ENCODE results near the gene UBE2V1.

The UBE2V1 gene

DNA sequence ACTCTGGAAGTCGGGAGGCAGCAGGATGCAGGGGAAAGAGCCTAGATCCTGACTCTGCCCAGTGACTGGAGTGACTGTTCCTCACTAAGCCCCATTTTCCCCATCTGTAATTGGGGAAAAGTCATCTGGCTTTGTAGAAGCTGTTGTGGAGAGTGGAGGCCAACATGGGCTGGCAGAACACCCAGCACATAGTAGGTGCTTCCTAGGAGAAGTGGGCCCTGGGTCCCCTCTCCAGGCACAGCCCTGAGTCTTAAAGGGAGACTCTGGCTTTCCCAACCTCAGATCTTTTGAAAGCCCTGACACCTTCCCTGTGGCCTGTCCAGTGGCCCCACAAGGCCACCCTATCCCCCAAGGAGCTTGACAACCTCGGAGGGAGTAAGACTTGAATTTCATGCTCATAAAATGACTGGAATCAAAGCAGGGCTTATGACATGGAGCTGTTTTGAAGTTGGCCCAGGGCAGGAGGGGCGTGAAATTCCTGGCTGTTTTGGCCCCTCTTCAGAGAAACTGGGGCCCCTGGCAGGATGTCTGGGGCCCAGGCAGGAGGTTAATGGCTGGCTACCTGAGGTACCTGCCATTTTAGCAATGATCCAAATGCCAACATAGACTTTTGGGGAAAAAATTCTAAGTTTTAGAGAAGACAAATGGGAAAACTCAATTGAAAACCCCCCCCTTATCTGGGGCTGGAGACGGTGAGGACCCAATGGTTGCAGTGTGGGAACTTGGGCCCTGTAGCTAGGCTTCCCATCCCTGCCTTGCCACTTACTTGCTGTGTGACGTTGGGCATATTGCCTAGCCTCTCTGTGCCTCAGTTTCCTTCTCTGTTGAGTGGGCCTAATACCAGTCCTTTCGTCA is 51.6 kb downstream of the UBE2V1 start:
- no peak for DNase-seq

GRCh38 chr20:50058662-50059402 is 54.1 kb downstream of the UBE2V1 start:
- DNase-seq: no peak

- no peak for DNase-seq
Observed at GRCh38 chr20:50057714-50058053, 55.3 kb downstream of the UBE2V1 start.

DNA sequence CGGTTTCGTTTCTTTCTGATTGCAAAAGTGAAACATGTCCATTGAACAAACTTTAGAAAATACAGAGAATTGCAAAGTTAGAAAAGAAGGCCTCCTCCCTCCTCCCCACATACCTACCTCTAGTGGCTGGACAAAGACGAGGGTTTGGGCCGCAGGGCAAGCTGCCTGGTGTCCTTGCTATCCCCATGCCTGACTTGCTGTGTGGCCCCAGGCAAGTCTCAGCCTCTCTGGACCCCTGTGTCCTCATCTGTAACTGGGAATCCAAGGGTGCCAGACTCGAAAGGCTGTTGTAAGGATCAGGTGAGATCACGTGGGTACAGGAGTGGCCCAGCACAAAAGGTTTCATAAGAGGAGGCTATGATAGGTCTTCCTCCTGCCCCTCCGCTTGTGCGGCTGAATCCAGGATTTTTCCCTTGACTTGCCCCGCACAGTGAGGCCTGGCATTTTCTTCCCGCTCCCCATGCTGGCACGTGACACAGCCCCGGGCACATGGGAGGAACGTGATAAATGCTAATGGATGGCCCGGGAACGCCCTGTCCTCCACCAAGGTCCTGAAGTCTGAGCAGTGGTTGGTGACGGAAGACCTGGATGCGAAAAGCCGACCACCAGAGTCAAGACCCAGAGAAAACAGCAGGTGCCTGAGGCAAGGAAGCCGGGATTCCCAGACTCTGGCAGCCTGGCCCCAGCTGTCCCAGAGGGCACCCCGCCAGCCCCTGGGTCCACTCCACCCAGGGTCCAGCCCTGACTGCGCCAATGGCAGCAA is 55.8 kb downstream of the UBE2V1 start:
- no peak for DNase-seq

DNA sequence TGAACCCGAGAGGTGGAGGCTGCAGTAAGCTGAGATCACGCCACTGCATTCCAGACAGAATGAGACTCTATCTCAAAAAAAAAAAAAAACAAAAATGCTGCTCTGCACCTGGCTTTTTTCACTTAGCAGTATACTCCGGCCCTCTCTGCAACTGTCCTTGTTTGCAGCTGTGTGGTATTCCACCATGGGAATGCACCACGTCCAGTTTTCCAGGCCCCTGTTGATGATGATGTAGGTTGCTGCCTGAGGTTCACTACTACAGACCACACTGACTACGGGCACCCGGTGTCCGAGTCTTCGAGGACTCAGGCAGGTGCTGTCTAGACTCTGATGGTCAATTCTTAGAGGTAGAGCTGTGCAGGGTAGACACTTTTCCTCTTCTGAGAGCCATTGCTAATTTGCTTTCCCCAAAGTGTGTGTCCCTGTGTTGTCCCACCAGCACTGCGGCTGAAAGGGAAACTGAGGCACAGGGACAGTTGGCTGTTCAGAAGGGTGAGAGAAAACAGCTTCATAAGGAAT is 56.5 kb downstream of the UBE2V1 start:
- no peak for DNase-seq

DNA sequence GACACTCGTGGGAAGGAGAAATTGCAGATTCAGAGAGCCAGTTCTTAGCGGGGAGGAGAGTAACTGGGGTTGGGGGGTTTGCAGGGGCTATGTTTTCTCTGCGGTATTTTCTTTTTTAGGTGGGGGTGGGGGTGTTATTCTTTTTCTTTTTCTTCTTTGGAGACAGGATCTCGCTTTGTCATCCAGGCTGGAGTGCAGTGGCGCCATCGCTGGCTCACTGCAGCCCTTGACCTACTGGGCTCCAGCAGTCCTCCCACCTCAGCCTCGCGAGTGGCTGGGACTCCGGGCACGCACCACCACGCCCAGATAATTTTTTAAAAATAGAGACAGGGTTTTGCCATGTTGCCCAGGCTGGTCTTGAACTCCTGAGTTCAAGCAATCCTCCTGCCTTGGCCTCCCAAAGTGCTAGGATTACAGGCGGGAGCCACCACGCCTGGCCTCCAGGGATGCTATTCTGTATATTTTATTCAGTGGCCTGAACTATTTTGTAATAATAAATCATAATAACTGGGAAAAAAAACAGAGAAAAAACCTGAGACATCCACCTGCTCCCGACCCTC is 57.3 kb downstream of the UBE2V1 start:
- DNase-seq: no peak

DNA sequence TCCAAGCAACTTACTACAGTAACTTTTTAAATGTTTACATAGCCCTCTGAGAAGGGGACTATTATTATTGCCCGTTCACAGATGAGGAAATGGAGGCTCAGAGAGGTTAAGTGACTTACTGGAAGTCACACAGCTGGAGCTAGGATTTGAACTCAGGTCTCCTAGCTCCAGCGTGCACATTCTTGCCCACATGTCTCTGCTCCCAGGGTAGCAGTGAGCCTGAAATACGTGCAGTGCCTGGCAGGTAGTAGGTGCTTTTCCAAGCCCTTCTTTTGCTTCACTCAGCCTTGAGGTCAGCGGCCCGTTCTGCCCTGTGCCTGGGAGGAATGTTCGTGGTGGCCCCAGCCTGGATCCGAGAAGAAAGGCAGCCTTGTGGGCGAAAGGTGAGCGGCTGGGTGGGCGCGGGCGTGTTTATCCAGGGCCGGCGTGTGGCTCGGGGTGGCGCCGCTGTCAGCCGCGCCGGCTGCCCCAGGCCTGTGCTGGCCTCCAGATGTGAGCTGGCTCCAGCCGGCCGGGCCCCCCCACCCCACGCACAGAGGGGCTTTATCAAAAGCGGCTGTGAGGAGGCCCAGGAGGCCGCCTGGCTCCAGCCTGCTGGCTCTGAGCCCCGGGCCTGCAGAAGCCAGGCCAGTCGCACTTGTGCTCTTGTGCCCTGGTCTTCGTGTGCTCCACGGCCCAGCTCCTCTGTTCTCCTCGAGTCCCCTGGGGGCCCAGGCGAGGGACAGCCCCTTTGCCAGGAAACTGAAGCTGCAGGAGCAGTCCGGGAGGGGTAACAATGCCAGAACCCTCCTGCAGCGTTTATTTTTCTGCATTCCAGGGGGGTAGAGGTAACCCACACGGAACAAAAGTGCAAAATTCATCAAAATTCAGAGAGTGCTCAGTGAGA is 58.1 kb downstream of the UBE2V1 start:
- DNase-seq: no peak

DNA sequence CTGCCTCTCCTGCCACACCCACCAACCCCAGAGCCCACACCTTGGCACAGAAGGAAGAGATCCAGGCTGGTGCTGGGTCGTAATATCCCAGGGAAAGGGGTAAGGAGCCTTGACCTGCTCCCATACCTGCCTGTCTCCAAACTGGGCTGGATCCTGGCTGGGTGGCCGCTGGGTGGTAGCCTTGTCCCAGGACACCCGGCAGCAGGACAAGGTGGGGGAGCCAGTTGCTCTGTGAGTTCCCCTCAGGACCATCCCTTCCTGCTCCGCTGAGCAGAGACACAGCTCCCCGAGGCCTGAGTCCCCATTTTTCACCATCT is 58.8 kb downstream of the UBE2V1 start:
- DNase-seq: no peak

DNA sequence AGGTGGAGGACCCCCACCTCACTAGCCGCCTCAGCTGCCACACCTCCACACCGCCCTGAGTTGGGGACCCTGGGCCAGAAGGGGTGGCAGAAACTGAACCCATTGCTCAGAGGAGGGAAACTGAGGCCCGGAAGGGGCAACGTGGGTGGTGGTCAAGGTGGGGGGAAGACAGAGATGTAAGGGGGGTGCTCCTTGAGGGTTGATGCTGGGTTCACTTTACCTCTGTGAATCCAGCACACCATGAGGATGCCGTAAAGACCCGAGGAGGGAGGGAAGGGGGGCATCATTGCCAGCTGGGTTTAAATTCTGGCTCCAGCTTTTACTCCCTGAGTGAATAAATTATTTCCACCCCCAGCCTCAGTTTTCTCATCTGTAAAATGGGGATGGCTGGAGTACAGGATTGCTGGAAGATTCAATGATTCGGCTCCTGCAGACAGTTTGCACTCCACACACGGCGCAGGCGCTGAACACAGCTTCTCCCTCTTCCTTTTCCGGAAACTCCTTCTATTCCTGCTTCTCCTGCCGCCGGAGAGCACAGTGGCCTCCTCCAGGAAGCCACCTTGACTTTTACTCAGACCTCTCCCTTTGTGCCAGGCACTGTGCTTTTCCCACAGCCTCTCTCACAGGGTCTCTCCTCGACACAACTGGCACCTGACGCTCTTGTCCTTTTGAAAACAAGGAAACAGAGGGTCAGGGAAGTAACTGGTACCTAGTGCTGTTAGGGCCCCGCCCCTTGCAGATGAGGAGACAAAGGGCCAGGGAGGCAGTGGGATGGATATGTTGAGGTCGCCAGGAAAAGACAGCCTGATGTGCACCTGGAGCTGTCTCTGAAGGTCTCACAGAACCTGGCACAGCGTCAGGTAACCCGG is 59.4 kb downstream of the UBE2V1 start:
- no peak for DNase-seq

- no peak for DNase-seq
Observed at GRCh38 chr20:50052550-50053361, 60.2 kb downstream of the UBE2V1 start.

GRCh38 chr20:50050660-50051308 is 62.2 kb downstream of the UBE2V1 start:
- no peak for DNase-seq

DNA sequence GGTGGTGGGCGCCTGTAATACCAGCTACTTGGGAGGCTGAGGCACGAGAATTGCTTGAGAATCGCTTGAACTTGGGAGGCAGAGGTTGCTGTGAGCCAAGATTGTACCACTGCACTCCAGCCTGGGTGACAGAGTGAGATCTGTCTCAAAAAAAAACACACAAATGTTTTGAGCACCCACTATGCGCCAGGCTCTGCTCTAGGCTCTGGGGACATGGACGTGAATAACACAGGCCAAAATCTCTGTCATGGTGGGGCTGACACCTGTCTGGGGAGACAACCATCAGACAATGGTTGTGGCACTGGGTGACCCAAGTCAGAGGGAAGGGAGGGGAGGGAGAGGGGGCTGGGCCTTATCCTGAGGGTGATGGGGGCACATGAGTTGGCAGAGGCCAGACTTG is 62.7 kb downstream of the UBE2V1 start:
- DNase-seq: no peak

DNA sequence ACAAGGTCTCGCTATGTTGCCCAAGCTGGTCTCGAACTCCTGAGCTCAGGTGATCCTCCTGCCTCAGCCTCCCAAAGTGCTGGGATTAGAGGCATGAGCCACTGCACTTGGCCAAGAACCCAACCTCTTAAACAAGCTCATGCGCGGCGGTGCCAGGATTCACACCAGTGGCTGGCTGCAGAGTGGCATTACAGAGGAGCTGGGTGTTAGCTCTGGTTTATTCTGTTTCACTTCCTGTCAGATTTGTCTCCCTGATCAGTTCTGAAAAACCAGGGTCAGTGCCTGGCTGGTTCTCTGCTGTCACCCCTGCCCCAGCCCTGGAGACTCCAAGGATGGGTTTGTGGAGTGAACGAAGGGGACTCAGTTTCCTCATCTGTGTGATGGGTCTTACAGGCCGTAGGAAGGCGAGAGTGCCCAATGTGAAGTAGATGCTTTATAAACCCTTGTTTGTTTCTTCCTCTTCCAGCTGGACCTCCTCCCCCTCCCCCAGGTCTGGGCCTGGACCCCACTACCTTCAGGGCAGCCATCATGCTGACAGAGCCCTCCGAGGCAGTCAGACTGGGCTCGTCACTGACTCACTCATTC is 63.4 kb downstream of the UBE2V1 start:
- DNase-seq: no peak

- no peak for DNase-seq
Observed at GRCh38 chr20:50048420-50049166, 64.4 kb downstream of the UBE2V1 start.

GRCh38 chr20:50044353-50044960 is 68.5 kb downstream of the UBE2V1 start:
- no peak for DNase-seq

GRCh38 chr20:50043573-50044352 is 69.2 kb downstream of the UBE2V1 start:
- DNase-seq: no peak
